ENCODE data around the gene PCNX2. TPM values are rescaled to one million over a fixed set of nuclear protein-coding genes. Genes with fewer than 3 reads are reported as not detected.

PCNX2 gene
- total RNA-seq, 1 donor from 2014 or later = 29.5 TPM

DNA sequence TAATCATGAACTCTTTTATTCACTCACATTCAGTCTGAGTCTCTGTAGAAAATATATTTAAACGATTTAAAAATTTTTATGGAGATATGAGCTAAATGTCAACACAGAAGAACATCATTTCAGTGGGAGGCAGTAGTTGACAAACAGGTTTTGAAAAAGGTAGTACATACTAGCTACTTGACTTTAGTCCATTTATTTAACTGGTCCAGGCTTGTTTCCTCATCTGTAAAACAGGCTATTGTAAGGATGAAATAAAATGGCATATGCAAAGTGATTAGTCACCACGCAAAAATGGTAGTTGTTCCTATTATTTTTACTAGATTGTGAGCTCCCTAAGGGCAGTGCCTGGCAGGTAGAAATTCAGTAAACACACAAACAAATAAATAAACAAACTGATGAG, 270.0 kb downstream of the PCNX2 start:
- no peaks in the 10 kb centered on the region for H3K27me3 ChIP-seq (ENCODE audit: control insufficient read depth, insufficient read depth, low read length)
- H3K36me3 ChIP-seq (ENCODE audit: control insufficient read depth, insufficient read depth, low read length) = peaks cover 1% of the 10 kb centered on the region
- no peak for TF ChIP-seq CTCF (IDR thresholded peaks at IDR 0.05; ENCODE audit: insufficient read depth, low read length, poor library complexity, severe bottlenecking)
- DNase-seq (ENCODE audit: low read depth) = no peak
- H3K4me3 ChIP-seq (ENCODE audit: low read depth, low read length) = no peak overlapping the region

GRCh38 chr1:233025157-233025556, 270.4 kb downstream of the PCNX2 start:
- Histone ChIP-seq H3K27me3 (ENCODE audit: control insufficient read depth, insufficient read depth, low read length) (no peaks in the 10 kb centered on the region), H3K4me3 (ENCODE audit: low read depth, low read length) (no peak overlapping the region), H3K36me3 (ENCODE audit: control insufficient read depth, insufficient read depth, low read length) (peaks cover 1% of the 10 kb centered on the region)
- peak; percentile 65 for TF ChIP-seq CTCF (IDR thresholded peaks at IDR 0.05; ENCODE audit: insufficient read depth, low read length, poor library complexity, severe bottlenecking)
- DNase-seq (ENCODE audit: low read depth) = no peak

DNA sequence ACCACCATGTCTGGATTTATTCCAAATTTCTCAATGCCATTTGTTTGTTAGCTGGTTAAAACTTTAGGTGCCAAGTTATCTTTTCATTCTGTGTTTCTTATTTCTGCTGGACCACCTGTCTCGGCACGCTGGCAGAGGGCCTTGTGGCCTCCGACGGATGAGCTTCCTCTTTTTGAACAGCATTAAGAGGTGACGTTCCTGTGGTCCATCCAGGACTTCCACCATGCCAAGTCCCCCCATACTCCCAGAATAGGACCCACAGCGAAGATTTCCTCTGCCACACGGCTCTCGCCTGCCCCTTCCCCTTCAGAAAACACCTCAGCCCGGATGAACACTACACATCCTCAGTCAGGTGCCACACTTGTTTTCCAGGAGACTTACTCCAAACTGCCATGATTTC, 271.3 kb downstream of the PCNX2 start:
- H3K4me3 ChIP-seq (ENCODE audit: low read depth, low read length) = no peak overlapping the region
- no peaks in the 10 kb centered on the region for H3K27me3 ChIP-seq (ENCODE audit: control insufficient read depth, insufficient read depth, low read length)
- H3K36me3 ChIP-seq (ENCODE audit: control insufficient read depth, insufficient read depth, low read length) = peaks cover 1% of the 10 kb centered on the region
- TF ChIP-seq CTCF (IDR thresholded peaks at IDR 0.05; ENCODE audit: insufficient read depth, low read length, poor library complexity, severe bottlenecking) = no peak
- DNase-seq (ENCODE audit: low read depth) = no peak

- TF ChIP-seq CTCF (IDR thresholded peaks at IDR 0.05; ENCODE audit: insufficient read depth, low read length, poor library complexity, severe bottlenecking) = no peak
- Histone ChIP-seq H3K4me3 (ENCODE audit: low read depth, low read length) (no peak overlapping the region), H3K27me3 (ENCODE audit: control insufficient read depth, insufficient read depth, low read length) (no peaks in the 10 kb centered on the region), H3K36me3 (ENCODE audit: control insufficient read depth, insufficient read depth, low read length) (peaks cover 1% of the 10 kb centered on the region)
- DNase-seq (ENCODE audit: low read depth) = no peak
Observed at GRCh38 chr1:233022246-233022645, 273.3 kb downstream of the PCNX2 start.

DNA sequence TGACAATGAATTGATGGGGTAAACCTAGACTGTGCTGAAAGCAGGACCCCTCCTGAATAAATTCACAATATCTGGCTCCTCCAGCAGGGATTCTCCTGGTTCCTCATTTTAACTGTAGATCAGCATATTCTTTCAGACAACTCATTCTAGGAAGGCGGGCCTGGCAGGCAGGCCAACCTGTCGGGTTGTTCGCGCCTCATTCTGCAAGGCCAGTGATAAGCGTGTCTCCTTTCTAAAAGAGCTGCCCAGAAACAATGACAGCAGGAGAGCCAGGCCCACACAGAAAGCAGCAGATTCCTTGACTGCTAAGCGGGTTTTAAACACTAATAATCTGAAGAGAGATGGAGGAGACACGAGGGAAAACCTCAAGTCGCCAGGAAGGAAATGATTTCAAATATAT, 275.1 kb downstream of the PCNX2 start:
- no peaks in the 10 kb centered on the region for H3K27me3 ChIP-seq (ENCODE audit: control insufficient read depth, insufficient read depth, low read length)
- H3K36me3 ChIP-seq (ENCODE audit: control insufficient read depth, insufficient read depth, low read length) = peaks cover 1% of the 10 kb centered on the region
- no peak for TF ChIP-seq CTCF (IDR thresholded peaks at IDR 0.05; ENCODE audit: insufficient read depth, low read length, poor library complexity, severe bottlenecking)
- no peak for DNase-seq (ENCODE audit: low read depth)
- no peak overlapping the region for H3K4me3 ChIP-seq (ENCODE audit: low read depth, low read length)

- Histone ChIP-seq H3K27me3 (ENCODE audit: control insufficient read depth, insufficient read depth, low read length) (no peaks in the 10 kb centered on the region), H3K36me3 (ENCODE audit: control insufficient read depth, insufficient read depth, low read length) (peaks cover 1% of the 10 kb centered on the region), H3K4me3 (ENCODE audit: low read depth, low read length) (no peak overlapping the region)
- DNase-seq (ENCODE audit: low read depth) = no peak
- TF ChIP-seq CTCF (IDR thresholded peaks at IDR 0.05; ENCODE audit: insufficient read depth, low read length, poor library complexity, severe bottlenecking) = no peak
Observed at GRCh38 chr1:233019778-233020325, 275.7 kb downstream of the PCNX2 start.
